Measurements from ENCODE around the gene MPST.

DNA sequence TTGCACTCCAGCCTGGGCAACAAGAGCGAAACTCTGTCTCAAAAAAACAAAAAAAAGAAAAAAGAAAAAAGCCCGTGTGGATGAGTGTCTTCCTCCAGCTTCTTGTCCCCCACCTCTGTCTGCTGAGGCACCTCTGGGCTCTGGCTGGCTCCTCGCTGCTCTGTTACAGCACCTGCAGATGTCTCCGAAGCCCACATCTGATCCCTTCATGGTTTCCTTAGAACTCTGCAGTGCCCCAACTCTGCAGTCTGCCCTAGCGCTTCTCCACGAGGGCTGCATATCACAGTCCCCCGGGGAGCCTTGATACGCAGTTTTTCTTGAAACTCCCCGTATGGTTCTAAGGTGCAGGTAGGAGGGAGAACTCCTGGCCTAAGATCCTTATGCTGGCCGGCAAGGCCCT lies 47.9 kb downstream of the MPST start:
- TF ChIP-seq POLR2AphosphoS5 (IDR thresholded peaks at IDR 0.05; ENCODE audit: borderline replicate concordance, low read depth, low read length) (no peak), EZH2 (IDR thresholded peaks at IDR 0.05) (no peak), FOXP2 (optimal IDR thresholded peaks at IDR 0.05; ENCODE audit: control extremely low read depth, extremely low read length, insufficient read depth) (no peak)

Data from SK-N-MC (cell line).